Measurements from ENCODE around the gene TMEM163.

DNA sequence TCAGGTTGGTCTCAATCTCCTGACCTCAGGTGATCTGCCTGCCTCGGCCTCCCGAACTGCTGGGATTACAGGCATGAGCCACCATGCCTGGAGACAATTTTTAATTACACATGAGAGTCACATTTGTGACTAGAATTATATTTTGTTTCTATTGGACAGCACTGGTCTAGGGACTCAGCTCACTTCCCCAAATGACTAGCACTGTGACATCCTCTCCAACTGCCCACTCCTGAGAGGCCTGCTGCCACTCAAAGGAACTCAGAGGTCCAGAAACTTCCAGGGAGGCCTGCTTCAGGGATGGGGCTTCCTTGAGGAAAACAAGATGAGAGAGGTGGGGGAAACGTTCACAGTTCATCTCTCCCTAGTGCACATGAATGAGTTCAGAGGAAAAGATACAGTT is 29.5 kb downstream of the TMEM163 start:
- no peak for TF ChIP-seq KDM5A (IDR thresholded peaks at IDR 0.05; ENCODE audit: borderline replicate concordance, low read length)
- TF ChIP-seq ZNF841 (CRISPR knock-in tag; IDR thresholded peaks at IDR 0.05; ENCODE audit: borderline replicate concordance), result no peak
- TF ChIP-seq ZNF101 (CRISPR knock-in tag; IDR thresholded peaks at IDR 0.05; ENCODE audit: borderline replicate concordance, low read depth), result no peak
- TF ChIP-seq, protein P1, sequence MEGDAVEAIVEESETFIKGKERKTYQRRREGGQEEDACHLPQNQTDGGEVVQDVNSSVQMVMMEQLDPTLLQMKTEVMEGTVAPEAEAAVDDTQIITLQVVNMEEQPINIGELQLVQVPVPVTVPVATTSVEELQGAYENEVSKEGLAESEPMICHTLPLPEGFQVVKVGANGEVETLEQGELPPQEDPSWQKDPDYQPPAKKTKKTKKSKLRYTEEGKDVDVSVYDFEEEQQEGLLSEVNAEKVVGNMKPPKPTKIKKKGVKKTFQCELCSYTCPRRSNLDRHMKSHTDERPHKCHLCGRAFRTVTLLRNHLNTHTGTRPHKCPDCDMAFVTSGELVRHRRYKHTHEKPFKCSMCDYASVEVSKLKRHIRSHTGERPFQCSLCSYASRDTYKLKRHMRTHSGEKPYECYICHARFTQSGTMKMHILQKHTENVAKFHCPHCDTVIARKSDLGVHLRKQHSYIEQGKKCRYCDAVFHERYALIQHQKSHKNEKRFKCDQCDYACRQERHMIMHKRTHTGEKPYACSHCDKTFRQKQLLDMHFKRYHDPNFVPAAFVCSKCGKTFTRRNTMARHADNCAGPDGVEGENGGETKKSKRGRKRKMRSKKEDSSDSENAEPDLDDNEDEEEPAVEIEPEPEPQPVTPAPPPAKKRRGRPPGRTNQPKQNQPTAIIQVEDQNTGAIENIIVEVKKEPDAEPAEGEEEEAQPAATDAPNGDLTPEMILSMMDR (CRISPR knock-in tag; IDR thresholded peaks at IDR 0.05), result no peak
- TF ChIP-seq IKZF1 (IDR thresholded peaks at IDR 0.05), result no peak
- no peak for TF ChIP-seq KDM2A (CRISPR knock-in tag; IDR thresholded peaks at IDR 0.05; ENCODE audit: borderline replicate concordance, low read depth)
- TF ChIP-seq, protein P2, sequence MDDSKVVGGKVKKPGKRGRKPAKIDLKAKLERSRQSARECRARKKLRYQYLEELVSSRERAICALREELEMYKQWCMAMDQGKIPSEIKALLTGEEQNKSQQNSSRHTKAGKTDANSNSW (CRISPR knock-in tag; IDR thresholded peaks at IDR 0.05; ENCODE audit: borderline replicate concordance), result no peak
- TF ChIP-seq ZNF121 (CRISPR knock-in tag; IDR thresholded peaks at IDR 0.05), result no peak
- no peak for TF ChIP-seq HDAC2 (CRISPR knock-in tag; IDR thresholded peaks at IDR 0.05)
- TF ChIP-seq JUND (CRISPR knock-in tag; IDR thresholded peaks at IDR 0.05), result no peak

Data from HepG2 (cell line).